ENCODE results near the gene SLC24A3. TPM values are rescaled to one million over a fixed set of nuclear protein-coding genes. Genes with fewer than 3 reads are reported as not detected.

Gene SLC24A3
- total RNA-seq, 1 donor from 2014 or later, result 0.79 TPM

- H3K9ac ChIP-seq (ENCODE audit: low read length), result no peak overlapping the region
- no peaks in the 10 kb centered on the region for H3K9me3 ChIP-seq (ENCODE audit: insufficient read depth, low read depth, low read length)
- FAIRE-seq, result no peak
- no peaks in the 10 kb centered on the region for H3K27me3 ChIP-seq (ENCODE audit: insufficient read depth, low read length)
- H3K4me1 Mint-ChIP-seq (ENCODE audit: low read depth, unreplicated experiment), result peaks cover 7% of the 10 kb centered on the region
- no peak overlapping the region for H2AFZ ChIP-seq (ENCODE audit: low read depth, low read length)
- peaks cover 27% of the 10 kb centered on the region for H3K27me3 Mint-ChIP-seq (ENCODE audit: low read depth, unreplicated experiment)
- no peak overlapping the region for H3K27ac Mint-ChIP-seq (ENCODE audit: unreplicated experiment)
- no peak for DNase-seq (ENCODE audit: low read depth)
- no peaks in the 10 kb centered on the region for H3K36me3 ChIP-seq (ENCODE audit: insufficient read depth, low read length)
- H3K4me3 ChIP-seq (ENCODE audit: insufficient read depth, low read depth, low read length), result no peak overlapping the region
- no peak for TF ChIP-seq CTCF (IDR thresholded peaks at IDR 0.05; ENCODE audit: insufficient read depth, low read depth, low read length)
- no peak for TF ChIP-seq EZH2 (IDR thresholded peaks at IDR 0.05; ENCODE audit: insufficient read depth, low read length)
- H3K27ac ChIP-seq (ENCODE audit: low read depth, low read length), result no peak overlapping the region
- H3K4me2 ChIP-seq (ENCODE audit: low read length), result no peak overlapping the region
- no peaks in the 10 kb centered on the region for H3K4me1 ChIP-seq (ENCODE audit: insufficient read depth, low read length)
- no peak overlapping the region for H3K4me3 Mint-ChIP-seq (ENCODE audit: unreplicated experiment)
- no peaks in the 10 kb centered on the region for H3K79me2 ChIP-seq (ENCODE audit: insufficient read depth, low read length)
- H3K9me3 Mint-ChIP-seq (ENCODE audit: unreplicated experiment), result no peaks in the 10 kb centered on the region
- H4K20me1 ChIP-seq (ENCODE audit: insufficient read depth, low read length), result no peaks in the 10 kb centered on the region
- H3K36me3 Mint-ChIP-seq (ENCODE audit: low read depth, unreplicated experiment), result no peaks in the 10 kb centered on the region
These were observed 60.7 kb downstream of the SLC24A3 start for GRCh38 chr20:19272976-19273654.

GRCh38 chr20:19274001-19274400 is 61.6 kb downstream of the SLC24A3 start:
- FAIRE-seq, result no peak
- no peak overlapping the region for H3K4me3 Mint-ChIP-seq (ENCODE audit: unreplicated experiment)

More at GRCh38 chr20:19274001-19274400, 61.6 kb downstream of the SLC24A3 start:
- H3K9ac ChIP-seq (ENCODE audit: low read length), result no peak overlapping the region
- no peaks in the 10 kb centered on the region for H3K4me1 ChIP-seq (ENCODE audit: insufficient read depth, low read length)
- H3K36me3 Mint-ChIP-seq (ENCODE audit: low read depth, unreplicated experiment), result no peaks in the 10 kb centered on the region
- H3K27me3 Mint-ChIP-seq (ENCODE audit: low read depth, unreplicated experiment), result peaks cover 27% of the 10 kb centered on the region
- H4K20me1 ChIP-seq (ENCODE audit: insufficient read depth, low read length), result no peaks in the 10 kb centered on the region
- H3K9me3 ChIP-seq (ENCODE audit: insufficient read depth, low read depth, low read length), result no peaks in the 10 kb centered on the region
- no peak overlapping the region for H3K27ac Mint-ChIP-seq (ENCODE audit: unreplicated experiment)
- H3K36me3 ChIP-seq (ENCODE audit: insufficient read depth, low read length), result no peaks in the 10 kb centered on the region
- no peak overlapping the region for H3K4me3 ChIP-seq (ENCODE audit: insufficient read depth, low read depth, low read length)
- peaks cover 7% of the 10 kb centered on the region for H3K4me1 Mint-ChIP-seq (ENCODE audit: low read depth, unreplicated experiment)
- H3K27ac ChIP-seq (ENCODE audit: low read depth, low read length), result no peak overlapping the region
- H2AFZ ChIP-seq (ENCODE audit: low read depth, low read length), result no peak overlapping the region
- no peaks in the 10 kb centered on the region for H3K79me2 ChIP-seq (ENCODE audit: insufficient read depth, low read length)
- H3K9me3 Mint-ChIP-seq (ENCODE audit: unreplicated experiment), result no peaks in the 10 kb centered on the region
- H3K27me3 ChIP-seq (ENCODE audit: insufficient read depth, low read length), result no peaks in the 10 kb centered on the region
- no peak for TF ChIP-seq EZH2 (IDR thresholded peaks at IDR 0.05; ENCODE audit: insufficient read depth, low read length)
- TF ChIP-seq CTCF (IDR thresholded peaks at IDR 0.05; ENCODE audit: insufficient read depth, low read depth, low read length), result no peak
- DNase-seq (ENCODE audit: low read depth), result no peak
- no peak overlapping the region for H3K4me2 ChIP-seq (ENCODE audit: low read length)

Measured in astrocyte (in vitro differentiated cells and primary cell).